Mucosa of stomach (tissue), 1 donor: Measurements from ENCODE around the gene UGT1A7.
"Not testable (repeated sequence)": the region's sequence is repeated elsewhere in the genome, so short reads cannot be mapped to it uniquely, and the experiment has no call there.

Source experiments
- H3K27me3 ChIP-seq: one replicate; pipeline ENCODE4 v1.7.0; 2013; ENCODE audit warnings: mild to moderate bottlenecking, low read length; ENCODE audit not compliant: control insufficient read depth, insufficient read depth
- H3K36me3 ChIP-seq: one replicate; pipeline ENCODE4 v1.7.0; 2013; ENCODE audit warnings: low read length; ENCODE audit not compliant: control insufficient read depth, insufficient read depth
- H3K4me1 ChIP-seq: one replicate; pipeline ENCODE4 v1.7.0; 2013; ENCODE audit warnings: mild to moderate bottlenecking, low read length; ENCODE audit not compliant: control insufficient read depth, insufficient read depth
- H3K4me3 ChIP-seq: one replicate; pipeline ENCODE4 v1.7.0; 2013; ENCODE audit warnings: low read length
- H3K9ac ChIP-seq: one replicate; pipeline ENCODE4 v1.7.0; 2013; ENCODE audit warnings: mild to moderate bottlenecking, low read length, moderate library complexity
- H3K9me3 ChIP-seq: one replicate; pipeline ENCODE4 v1.7.0; 2013; ENCODE audit warnings: mild to moderate bottlenecking, low read length, moderate library complexity; ENCODE audit not compliant: control insufficient read depth
- donor health status: Pancreatic carcinoma.

The UGT1A7 gene

DNA sequence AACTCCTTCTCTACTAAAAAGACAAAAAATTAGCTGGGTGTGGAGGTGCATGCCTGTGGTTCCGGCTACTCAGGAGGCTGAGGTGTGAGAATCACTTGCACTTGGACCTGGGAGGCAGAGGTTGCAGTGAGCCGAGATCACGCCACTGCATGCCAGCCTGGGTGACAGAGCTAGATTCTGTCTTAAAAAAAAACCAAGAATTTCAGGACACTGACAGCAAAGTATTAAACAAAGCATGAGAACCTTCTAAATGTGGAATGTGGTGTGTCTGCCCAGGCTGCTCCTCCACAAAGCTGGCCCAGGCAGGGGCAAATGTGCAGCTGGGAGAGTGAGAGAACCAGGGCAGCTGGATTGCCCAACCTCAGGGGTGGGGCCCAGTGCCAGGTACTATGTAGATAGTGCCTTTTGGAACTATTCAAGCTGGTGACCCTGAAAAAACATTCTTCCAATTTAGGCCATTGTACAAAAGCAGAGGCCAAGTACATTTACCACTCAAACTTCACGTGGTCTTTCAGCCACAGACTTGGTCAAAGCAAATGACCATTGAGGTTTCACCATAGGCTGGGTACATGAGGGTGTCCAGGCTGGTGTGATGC, 24.3 kb downstream of the UGT1A7 start:
- peaks cover 36% of the 10 kb centered on the region for H3K4me1 ChIP-seq
- no peaks in the 10 kb centered on the region for H3K36me3 ChIP-seq
- H3K9me3 ChIP-seq: no peaks in the 10 kb centered on the region
- no peak overlapping the region for H3K9ac ChIP-seq
- H3K4me3 ChIP-seq: no peak overlapping the region
- no peaks in the 10 kb centered on the region for H3K27me3 ChIP-seq

- H3K9me3 ChIP-seq: no peaks in the 10 kb centered on the region
Measured at GRCh38 chr2:233706720-233707119, 25.0 kb downstream of the UGT1A7 start.

DNA sequence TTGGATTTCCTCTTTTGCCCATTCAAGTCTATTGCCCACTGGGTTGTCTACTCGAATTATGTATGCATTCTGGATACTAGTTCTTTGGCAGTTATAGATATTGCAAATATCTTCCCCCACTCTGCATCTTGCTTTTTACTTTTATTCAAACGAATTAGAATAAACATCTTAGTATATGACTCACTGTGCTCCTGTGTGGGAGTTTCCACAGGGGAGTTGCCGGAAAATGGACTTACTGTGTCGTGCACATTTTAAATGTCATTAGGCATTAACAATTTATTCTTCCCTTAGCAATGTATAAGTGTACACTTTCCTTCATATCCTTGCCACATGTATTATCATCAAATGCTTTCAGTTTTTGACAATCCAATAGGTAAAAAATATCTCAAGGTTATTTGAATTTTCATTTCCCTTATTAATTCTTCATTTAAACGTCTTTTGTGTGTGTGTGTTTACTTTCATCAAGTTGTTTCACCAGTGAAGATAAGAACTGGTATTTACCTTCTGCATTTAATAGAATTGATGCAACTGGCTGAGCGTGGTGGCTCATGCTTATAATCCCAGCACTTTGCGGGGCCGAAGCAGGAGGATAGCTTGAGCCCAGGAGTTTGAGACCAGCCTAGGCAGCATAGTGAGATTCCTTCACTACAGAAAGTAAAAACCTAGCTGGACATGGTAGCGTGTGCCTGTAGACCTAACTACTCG, 26.4 kb downstream of the UGT1A7 start:
- Histone ChIP-seq H3K4me3 (no peak overlapping the region), H3K4me1 (peaks cover 44% of the 10 kb centered on the region), H3K27me3 (no peaks in the 10 kb centered on the region)

More at GRCh38 chr2:233706720-233707119, 25.0 kb downstream of the UGT1A7 start:
- Histone ChIP-seq H3K9ac (no peak overlapping the region), H3K4me3 (no peak overlapping the region), H3K36me3 (no peaks in the 10 kb centered on the region), H3K4me1 (peaks cover 43% of the 10 kb centered on the region), H3K27me3 (no peaks in the 10 kb centered on the region)

DNA sequence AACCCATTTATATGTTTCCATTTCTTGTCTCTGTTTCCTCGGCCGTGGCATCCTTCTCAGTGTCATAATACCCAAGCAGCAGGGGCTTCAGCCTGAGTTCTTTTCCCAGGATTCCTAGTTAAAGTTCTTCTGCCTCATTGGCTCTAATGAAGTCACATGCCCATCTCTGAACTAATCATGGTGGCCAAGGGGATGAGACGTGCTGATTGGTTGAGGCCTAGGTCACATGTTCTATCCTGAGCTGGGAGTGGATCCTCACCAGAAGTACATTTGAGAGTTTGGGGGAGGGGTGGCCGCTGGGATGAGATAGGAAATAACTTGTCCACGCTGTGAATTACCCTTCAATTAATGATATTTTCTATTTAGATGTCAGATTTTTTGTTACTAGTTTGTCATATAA, 27.2 kb downstream of the UGT1A7 start:
- no peaks in the 10 kb centered on the region for H3K9me3 ChIP-seq
- no peaks in the 10 kb centered on the region for H3K27me3 ChIP-seq
- no peak overlapping the region for H3K9ac ChIP-seq
- H3K4me1 ChIP-seq: peaks cover 44% of the 10 kb centered on the region
- H3K4me3 ChIP-seq: no peak overlapping the region
- H3K36me3 ChIP-seq: no peaks in the 10 kb centered on the region

More for the DNA sequence above, 26.4 kb downstream of the UGT1A7 start:
- H3K9ac ChIP-seq: peak overlapping the region; percentile 19
- H3K36me3 ChIP-seq: no peaks in the 10 kb centered on the region
- H3K9me3 ChIP-seq: no peaks in the 10 kb centered on the region

GRCh38 chr2:233711312-233712008, 29.8 kb downstream of the UGT1A7 start:
- Histone ChIP-seq H3K36me3 (no peaks in the 10 kb centered on the region), H3K27me3 (no peaks in the 10 kb centered on the region), H3K9ac (no peak overlapping the region), H3K9me3 (no peaks in the 10 kb centered on the region), H3K4me3 (no peak overlapping the region), H3K4me1 (peaks cover 34% of the 10 kb centered on the region)

GRCh38 chr2:233712611-233713261, 31.0 kb downstream of the UGT1A7 start, which contains the start of gene UGT1A5:
Gene UGT1A5 (plus strand): TSS chr2:233712907. CDS start chr2:233712992, 85 bp downstream.
- H3K9me3 ChIP-seq: no peaks in the 10 kb centered on the region
- H3K4me1 ChIP-seq: peaks cover 21% of the 10 kb centered on the region
- no peak within 1 kb of the TSS for H3K4me3 ChIP-seq
- H3K27me3 ChIP-seq: no peaks in the 10 kb centered on the region
- no peaks in the 10 kb centered on the region for H3K36me3 ChIP-seq
- no peak within 1 kb of the TSS for H3K9ac ChIP-seq

GRCh38 chr2:233713262-233713615, 31.5 kb downstream of the UGT1A7 start:
- Histone ChIP-seq H3K27me3 (no peaks in the 10 kb centered on the region), H3K9ac (no peak overlapping the region), H3K4me3 (no peak overlapping the region), H3K36me3 (no peaks in the 10 kb centered on the region), H3K4me1 (peaks cover 19% of the 10 kb centered on the region), H3K9me3 (no peaks in the 10 kb centered on the region)

DNA sequence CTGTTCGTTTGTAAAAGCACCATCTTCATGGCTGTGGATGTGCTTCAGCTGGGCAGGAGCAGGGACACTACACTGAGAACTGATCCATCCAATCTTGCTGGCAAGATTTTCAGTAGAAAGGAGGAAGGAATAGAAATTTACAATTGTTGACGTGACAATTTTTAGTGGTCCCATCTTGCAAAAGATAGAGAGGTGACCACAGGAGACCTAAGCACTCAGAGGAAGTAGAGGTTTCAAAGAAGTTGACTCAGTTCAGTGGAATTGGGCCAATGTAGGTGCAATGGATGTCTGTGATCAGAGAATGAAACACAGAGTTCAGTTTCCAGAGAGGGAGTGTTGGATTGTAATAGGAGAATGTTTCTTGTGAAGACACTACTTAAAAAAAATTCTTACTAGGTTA, 32.4 kb downstream of the UGT1A7 start:
- Histone ChIP-seq H3K36me3 (no peaks in the 10 kb centered on the region), H3K27me3 (no peaks in the 10 kb centered on the region), H3K9ac (no peak overlapping the region), H3K9me3 (no peaks in the 10 kb centered on the region), H3K4me3 (no peak overlapping the region), H3K4me1 (peaks cover 10% of the 10 kb centered on the region)

- H3K9me3 ChIP-seq: no peaks in the 10 kb centered on the region
- H3K9ac ChIP-seq: no peak within 1 kb of the TSS
- no peaks in the 10 kb centered on the region for H3K4me1 ChIP-seq
- H3K4me3 ChIP-seq: no peak within 1 kb of the TSS
- no peaks in the 10 kb centered on the region for H3K27me3 ChIP-seq
- H3K36me3 ChIP-seq: no peaks in the 10 kb centered on the region
Measured at GRCh38 chr2:233718552-233718951, 36.9 kb downstream of the UGT1A7 start, which contains the start of gene UGT1A4. Gene UGT1A4 (plus strand): TSS chr2:233718736. CDS start chr2:233718821, 85 bp downstream.

DNA sequence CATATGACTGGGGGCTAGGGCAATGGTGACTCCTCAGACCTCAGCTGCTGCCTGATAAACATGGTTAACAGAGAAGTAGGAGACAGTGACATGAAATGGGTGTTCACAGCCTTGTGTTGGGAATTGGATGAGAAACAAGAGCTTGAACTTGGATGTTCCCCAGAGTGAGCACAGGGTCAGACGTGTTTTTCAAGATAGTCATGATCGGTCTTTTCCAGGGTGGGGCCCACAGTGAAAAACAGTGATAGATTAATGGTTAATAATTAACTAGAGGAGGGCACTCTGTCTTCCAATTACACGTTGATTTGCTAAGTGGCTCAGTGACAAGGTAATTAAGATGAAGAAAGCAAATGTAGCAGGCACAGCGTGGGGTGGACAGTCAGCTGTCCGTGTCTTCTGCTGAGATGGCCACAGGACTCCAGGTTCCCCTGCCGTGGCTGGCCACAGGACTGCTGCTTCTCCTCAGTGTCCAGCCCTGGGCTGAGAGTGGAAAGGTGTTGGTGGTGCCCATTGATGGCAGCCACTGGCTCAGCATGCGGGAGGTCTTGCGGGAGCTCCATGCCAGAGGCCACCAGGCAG, 47.1 kb downstream of the UGT1A7 start, which contains the start of gene UGT1A3:
Gene UGT1A3 (plus strand): TSS at position 320 of the 579 bp plus-strand sequence. CDS start 85 bp downstream, at position 405.
- H3K9ac ChIP-seq: no peak within 1 kb of the TSS
- H3K27me3 ChIP-seq: no peaks in the 10 kb centered on the region
- no peaks in the 10 kb centered on the region for H3K9me3 ChIP-seq
- H3K4me1 ChIP-seq: peaks cover 13% of the 10 kb centered on the region
- no peaks in the 10 kb centered on the region for H3K36me3 ChIP-seq
- no peak within 1 kb of the TSS for H3K4me3 ChIP-seq

DNA sequence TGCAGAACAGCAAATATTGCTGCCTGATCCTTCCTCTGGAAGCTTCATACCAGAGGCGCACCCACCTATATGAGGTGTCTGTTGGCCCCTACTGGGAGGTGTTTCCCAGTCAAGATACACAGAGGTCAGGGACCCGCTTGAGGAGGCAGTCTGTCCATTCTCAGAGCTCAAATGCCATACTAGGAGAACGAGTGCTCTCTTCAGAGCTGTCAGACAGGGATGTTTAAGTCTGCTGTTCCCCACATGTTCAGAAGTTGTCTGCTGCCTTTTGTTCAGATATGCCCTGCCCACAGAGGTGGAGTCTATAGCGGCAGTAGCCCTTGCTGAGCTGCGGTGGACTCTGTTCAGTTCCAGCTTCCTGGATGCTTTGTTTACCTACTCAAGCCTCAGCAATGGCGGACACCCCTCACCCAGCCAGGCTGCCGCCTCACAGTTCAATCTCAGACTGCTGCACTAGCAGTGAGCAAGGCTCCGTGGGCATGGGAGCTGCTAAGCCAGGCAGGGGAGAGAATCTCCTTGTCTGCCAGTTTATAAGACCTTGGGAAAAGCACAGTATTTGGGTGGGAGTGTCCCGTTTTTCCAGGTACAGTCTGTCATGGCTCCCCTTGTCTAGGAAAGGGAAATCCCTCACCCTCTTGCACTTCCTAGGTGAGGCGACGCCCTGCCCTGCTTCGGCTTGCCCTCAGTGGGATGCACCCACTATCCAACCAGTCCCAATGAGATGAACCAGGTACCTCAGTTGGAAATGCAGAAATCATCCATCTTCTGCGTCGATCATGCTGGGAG, 55.4 kb downstream of the UGT1A7 start:
- H3K9ac ChIP-seq, H3K27me3 ChIP-seq, H3K9me3 ChIP-seq, H3K4me3 ChIP-seq, H3K4me1 ChIP-seq, H3K36me3 ChIP-seq: not testable (repeated sequence)
